GM12878 (cell line): ENCODE data around the gene EPB42. TPM values are rescaled to one million over a fixed set of nuclear protein-coding genes. Genes with fewer than 3 reads are reported as not detected.

Experiments used
- ATAC-seq: fragments of 200-7000 bp; cut with Tn5 transposase; 3 replicates; pipeline ENCODE4 v1.9.1; 2020; ENCODE audit warnings: mild to moderate bottlenecking, moderate library complexity
- BruUV-seq: library from RNA; stranded (reverse); fragments of 400-500 nt; replicated peaks from 2 replicates; lab custom pipeline; 2021; lab: Mats Ljungman, UMichigan
- CTCF ChIA-PET: fragments of 300-600 bp; sonication (Branson Sonifier 250); formaldehyde crosslinking; extraction: SDS; loops from one replicate; lab custom pipeline; 2021; ENCODE audit warnings: inconsistent platforms; lab: Yijun Ruan, JAX
- POLR2A ChIA-PET: fragments of 350-600 bp; formaldehyde crosslinking; extraction: SDS; loops from one replicate; lab custom pipeline; 2021; ENCODE audit warnings: inconsistent platforms; lab: Charles Lee
- RAD21 ChIA-PET: fragments of 300-600 bp; sonication (Branson Sonifier 250); formaldehyde crosslinking; loops from one replicate; lab custom pipeline; 2023; ENCODE audit warnings: antibody characterized with exemption; ENCODE audit not compliant: unreplicated experiment; lab: Charles Lee
- SMC1A ChIA-PET: fragments of 300-600 bp; sonication (Branson Sonifier 250); formaldehyde crosslinking; loops from one replicate; lab custom pipeline; 2023; ENCODE audit not compliant: unreplicated experiment, uncharacterized antibody; lab: Charles Lee
- DNase-seq: peaks from one replicate; pipeline ENCODE4 v3.0.0-alpha.2; 2011; ENCODE audit warnings: low read depth, low spot score
- FAIRE-seq: peaks from 3 replicates; lab custom pipeline; 2011; peaks lifted over from hg19 to GRCh38; lab: Jason Lieb, UNC
- H2AFZ ChIP-seq: 2 replicates; pipeline ENCODE4 v1.6.0; 2011; ENCODE audit warnings: low read depth, low read length, control low read depth; ENCODE audit not compliant: control insufficient read depth
- H3K27ac ChIP-seq: 2 replicates; pipeline ENCODE4 v1.5.1; 2011; ENCODE audit warnings: control low read depth; ENCODE audit not compliant: control insufficient read depth, insufficient read depth
- H3K27me3 ChIP-seq, 2 experiments: replicated peaks in 1 of 2; 2 replicates each; pipeline versions ENCODE4 v1.6.0 to v1.6.1; 2011; ENCODE audit warnings: low read length in 1 of 2; ENCODE audit not compliant: control insufficient read depth in 2 of 2, insufficient read depth in 2 of 2
- H3K36me3 ChIP-seq, 2 experiments: 2 replicates each; pipeline ENCODE4 v1.5.1; 2011; ENCODE audit warnings: low read length in 1 of 2; ENCODE audit not compliant: control insufficient read depth in 2 of 2, insufficient read depth in 2 of 2
- H3K4me1 ChIP-seq: 2 replicates; pipeline ENCODE4 v1.6.1; 2011; ENCODE audit warnings: mild to moderate bottlenecking, low read length, moderate library complexity, mixed read lengths; ENCODE audit not compliant: control insufficient read depth, insufficient read depth
- H3K4me2 ChIP-seq: 2 replicates; pipeline ENCODE4 v1.6.0; 2011; ENCODE audit warnings: control low read depth; ENCODE audit not compliant: control insufficient read depth, insufficient read depth
- H3K4me3 ChIP-seq: fragments of 200-600 bp; sonication (generic); 2 replicates; pipeline ENCODE4 v1.5.1; 2016
- H3K79me2 ChIP-seq: 2 replicates; pipeline ENCODE4 v1.6.0; 2011; ENCODE audit warnings: low read length; ENCODE audit not compliant: control insufficient read depth, insufficient read depth
- H3K9ac ChIP-seq: 2 replicates; pipeline ENCODE4 v1.8.0; 2011; ENCODE audit warnings: low read length, control low read depth, mixed read lengths; ENCODE audit not compliant: control insufficient read depth, insufficient read depth
- H3K9me3 ChIP-seq: replicated peaks from 3 replicates; pipeline ENCODE4 v1.5.1; 2011; ENCODE audit warnings: mild to moderate bottlenecking, low read length; ENCODE audit not compliant: control insufficient read depth, insufficient read depth
- H4K20me1 ChIP-seq: 2 replicates; pipeline ENCODE4 v1.6.0; 2011; ENCODE audit not compliant: control insufficient read depth, insufficient read depth
- BHLHE40 ChIP-seq, 2 experiments: fragments of 450-650 bp in 1 of 2; IDR thresholded peaks; 2 replicates each; pipeline ENCODE4 v1.6.1; 2011 to 2017; ENCODE audit warnings: low read depth in 2 of 2, borderline replicate concordance in 1 of 2, improper control_type of control experiment in 1 of 2, low read length in 1 of 2, mild to moderate bottlenecking in 1 of 2
- CREM ChIP-seq: IDR thresholded peaks from 2 replicates; pipeline ENCODE4 v1.6.1; 2014; ENCODE audit warnings: antibody characterized with exemption, low read depth
- HDGF ChIP-seq: fragments of 450-650 bp; IDR thresholded peaks from 2 replicates; pipeline ENCODE4 v1.6.1; 2016; ENCODE audit warnings: antibody characterized with exemption
- IKZF2 ChIP-seq, 2 experiments: fragments of 450-650 bp; IDR thresholded peaks; 2 replicates each; pipeline ENCODE4 v1.6.1; 2017; ENCODE audit warnings: mild to moderate bottlenecking in 2 of 2, moderate library complexity in 2 of 2
- JUNB ChIP-seq: IDR thresholded peaks from 2 replicates; pipeline ENCODE4 v1.6.1; 2016; ENCODE audit warnings: antibody characterized with exemption, mild to moderate bottlenecking
- RB1 ChIP-seq: fragments of 450-650 bp; formaldehyde crosslinking; IDR thresholded peaks from 2 replicates; pipeline ENCODE4 v1.6.1; 2017; ENCODE audit warnings: mild to moderate bottlenecking, borderline replicate concordance
- RFX5 ChIP-seq: IDR thresholded peaks from 2 replicates; pipeline ENCODE4 v1.6.1; 2011; ENCODE audit warnings: low read depth, low read length, improper control_type of control experiment
- RUNX3 ChIP-seq: IDR thresholded peaks from 2 replicates; pipeline ENCODE4 v1.6.1; 2012; ENCODE audit warnings: low read length, inconsistent platforms
- SMAD1 ChIP-seq: fragments of 450-650 bp; IDR thresholded peaks from 2 replicates; pipeline ENCODE4 v1.6.1; 2018; ENCODE audit warnings: mild to moderate bottlenecking, low read depth; ENCODE audit not compliant: partially characterized antibody
- YY1 ChIP-seq: IDR thresholded peaks from 2 replicates; pipeline ENCODE4 v1.6.1; 2011; ENCODE audit warnings: low read depth, mild to moderate bottlenecking, low read length
- WGBS: methylation state at CpG from one replicate; pipeline ENCODE4 v1.1.6; 2016; ENCODE audit warnings: low lambda C conversion rate; ENCODE audit not compliant: insufficient replicate concordance, insufficient coverage; ENCODE audit errors: missing lambda C conversion rate; 5-methylcytosine and 5-hydroxymethylcytosine counted together
- in situ Hi-C: fragments of 300-500 bp; cut with MboI; formaldehyde crosslinking; loops from 9 replicates; pipeline ENCODE4 v1.14.3; 2018; ENCODE audit warnings: mixed read lengths
- intact Hi-C: fragments of 100-400 bp; cut with micrococcal nuclease; formaldehyde crosslinking; loops from one replicate; pipeline ENCODE4 v1.14.2; 2022; ENCODE audit not compliant: unreplicated experiment
- polyA plus RNA-seq, 11 experiments: library from polyadenylated mRNA; depleted of rRNA in 4 of 11; unstranded in 6 of 11; stranded (reverse) in 5 of 11; fragments of >200 nt; fragmentation: Nextera tagmentation in 4 of 11; fragmentation: Illumina TruSeq in 1 of 11; extraction: Ambion mirVana in 4 of 11; extraction: Trizol in 1 of 11; gene quantifications; 1 replicate in 1 of 11; 2 replicates in 10 of 11; pipeline versions ENCODE4 v1.2.1 to v1.2.3, GENCODE V29; 2011 to 2016; ENCODE audit warnings: inconsistent platforms in 2 of 11, missing spikeins in 2 of 11, low read depth in 1 of 11
- total RNA-seq, 4 experiments: library from RNA; depleted of rRNA in 3 of 4; stranded (reverse); fragments of >200 nt in 3 of 4; fragmentation: Illumina TruSeq in 1 of 4; extraction: Trizol in 1 of 4; gene quantifications; 2 replicates each; pipeline versions ENCODE4 v1.2.1 to v1.2.3, GENCODE V29; 2013 to 2021
- TF ChIP-seq, protein P1 (sequence below): fragments of 450-650 bp; IDR thresholded peaks from 2 replicates; pipeline ENCODE4 v1.6.1; 2017; ENCODE audit warnings: low read depth, mild to moderate bottlenecking, moderate library complexity
- TF ChIP-seq, protein P2 (sequence below): fragments of 450-650 bp; IDR thresholded peaks from 2 replicates; pipeline ENCODE4 v1.6.1; 2017; ENCODE audit warnings: mild to moderate bottlenecking
- TF ChIP-seq, protein P3 (sequence below): fragments of 450-650 bp; IDR thresholded peaks from 2 replicates; pipeline ENCODE4 v1.6.1; 2016; ENCODE audit warnings: mild to moderate bottlenecking

EPB42 gene
- total and polyA plus RNA-seq, 10 of the 15 experiments (the other 5 are each of a cell fraction or from before 2014, with no cell fraction given) = not detected

DNA sequence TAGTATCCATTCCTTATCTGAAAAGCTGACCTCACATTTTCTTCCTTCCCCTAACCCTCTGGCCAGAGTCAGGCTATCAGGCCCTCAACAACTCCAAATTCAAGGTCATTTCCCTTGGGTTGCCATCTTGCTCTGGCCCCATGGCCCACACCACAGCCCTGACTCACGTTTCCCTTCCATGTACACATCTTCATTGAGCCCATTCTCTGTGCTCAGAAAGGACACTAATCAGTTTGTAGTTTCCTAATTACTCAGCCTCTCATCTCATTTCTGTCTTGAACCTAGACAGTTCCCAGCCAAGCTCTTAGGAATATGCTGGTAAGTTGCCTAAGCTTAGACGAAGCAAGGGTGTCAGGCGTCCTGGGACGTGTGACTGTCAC is 31.0 kb upstream of the EPB42 start:
- FAIRE-seq (no peak), ATAC-seq (peak; percentile 4; the same call in 2 of the 3 replicates), DNase-seq (peak; percentile 53)
- TF ChIP-seq BHLHE40 (IDR thresholded peaks at IDR 0.05; ENCODE audit: borderline replicate concordance in 1 of 2, low read depth in 2 of 2, low read length in 1 of 2) (peak in 1 of 2 experiments; percentile 34; a peak in 2 of 4 replicates), HDGF (0 out of 2 replicates have a peak, but pooled peaks have one; percentile 47), RUNX3 (peak; percentile 20; the same call in 1 of the 2 replicates), IKZF2 (IDR thresholded peaks at IDR 0.05) (peak; percentile 42 to 50; a peak in 3 of 4 replicates), RB1 (no peak), RFX5 (no peak), JUNB (peak; percentile 45), YY1 (peak; percentile 66; the same call in 1 of the 2 replicates), SMAD1 (no peak), CREM (0 out of 2 replicates have a peak, but pooled peaks have one; percentile 35)
- TF ChIP-seq, protein P1, sequence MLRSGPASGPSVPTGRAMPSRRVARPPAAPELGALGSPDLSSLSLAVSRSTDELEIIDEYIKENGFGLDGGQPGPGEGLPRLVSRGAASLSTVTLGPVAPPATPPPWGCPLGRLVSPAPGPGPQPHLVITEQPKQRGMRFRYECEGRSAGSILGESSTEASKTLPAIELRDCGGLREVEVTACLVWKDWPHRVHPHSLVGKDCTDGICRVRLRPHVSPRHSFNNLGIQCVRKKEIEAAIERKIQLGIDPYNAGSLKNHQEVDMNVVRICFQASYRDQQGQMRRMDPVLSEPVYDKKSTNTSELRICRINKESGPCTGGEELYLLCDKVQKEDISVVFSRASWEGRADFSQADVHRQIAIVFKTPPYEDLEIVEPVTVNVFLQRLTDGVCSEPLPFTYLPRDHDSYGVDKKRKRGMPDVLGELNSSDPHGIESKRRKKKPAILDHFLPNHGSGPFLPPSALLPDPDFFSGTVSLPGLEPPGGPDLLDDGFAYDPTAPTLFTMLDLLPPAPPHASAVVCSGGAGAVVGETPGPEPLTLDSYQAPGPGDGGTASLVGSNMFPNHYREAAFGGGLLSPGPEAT = no peak
- TF ChIP-seq, protein P2, sequence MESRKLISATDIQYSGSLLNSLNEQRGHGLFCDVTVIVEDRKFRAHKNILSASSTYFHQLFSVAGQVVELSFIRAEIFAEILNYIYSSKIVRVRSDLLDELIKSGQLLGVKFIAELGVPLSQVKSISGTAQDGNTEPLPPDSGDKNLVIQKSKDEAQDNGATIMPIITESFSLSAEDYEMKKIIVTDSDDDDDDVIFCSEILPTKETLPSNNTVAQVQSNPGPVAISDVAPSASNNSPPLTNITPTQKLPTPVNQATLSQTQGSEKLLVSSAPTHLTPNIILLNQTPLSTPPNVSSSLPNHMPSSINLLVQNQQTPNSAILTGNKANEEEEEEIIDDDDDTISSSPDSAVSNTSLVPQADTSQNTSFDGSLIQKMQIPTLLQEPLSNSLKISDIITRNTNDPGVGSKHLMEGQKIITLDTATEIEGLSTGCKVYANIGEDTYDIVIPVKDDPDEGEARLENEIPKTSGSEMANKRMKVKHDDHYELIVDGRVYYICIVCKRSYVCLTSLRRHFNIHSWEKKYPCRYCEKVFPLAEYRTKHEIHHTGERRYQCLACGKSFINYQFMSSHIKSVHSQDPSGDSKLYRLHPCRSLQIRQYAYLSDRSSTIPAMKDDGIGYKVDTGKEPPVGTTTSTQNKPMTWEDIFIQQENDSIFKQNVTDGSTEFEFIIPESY = no peak
- TF ChIP-seq, protein P3, sequence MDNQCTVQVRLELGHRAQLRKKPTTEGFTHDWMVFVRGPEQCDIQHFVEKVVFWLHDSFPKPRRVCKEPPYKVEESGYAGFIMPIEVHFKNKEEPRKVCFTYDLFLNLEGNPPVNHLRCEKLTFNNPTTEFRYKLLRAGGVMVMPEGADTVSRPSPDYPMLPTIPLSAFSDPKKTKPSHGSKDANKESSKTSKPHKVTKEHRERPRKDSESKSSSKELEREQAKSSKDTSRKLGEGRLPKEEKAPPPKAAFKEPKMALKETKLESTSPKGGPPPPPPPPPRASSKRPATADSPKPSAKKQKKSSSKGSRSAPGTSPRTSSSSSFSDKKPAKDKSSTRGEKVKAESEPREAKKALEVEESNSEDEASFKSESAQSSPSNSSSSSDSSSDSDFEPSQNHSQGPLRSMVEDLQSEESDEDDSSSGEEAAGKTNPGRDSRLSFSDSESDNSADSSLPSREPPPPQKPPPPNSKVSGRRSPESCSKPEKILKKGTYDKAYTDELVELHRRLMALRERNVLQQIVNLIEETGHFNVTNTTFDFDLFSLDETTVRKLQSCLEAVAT = no peak
- 16% methylated on average over 4 of the region's 4 CpGs for WGBS
- Histone ChIP-seq H3K4me1 (peaks cover 54% of the 10 kb centered on the region), H3K36me3 (no peaks in the 10 kb centered on the region), H3K4me3 (no peak overlapping the region), H3K4me2 (no peak overlapping the region), H3K27me3 (no peaks in the 10 kb centered on the region), H3K9ac (no peak overlapping the region), H3K9me3 (no peaks in the 10 kb centered on the region), H2AFZ (no peak overlapping the region), H3K27ac (peak overlapping the region; percentile 1; the same call in 1 of the 2 replicates), H4K20me1 (no peaks in the 10 kb centered on the region), H3K79me2 (no peaks in the 10 kb centered on the region)
- intact Hi-C loops (no loop called here), in situ Hi-C loops (no loop called here)
- BruUV-seq = no TSS peak
- RAD21 ChIA-PET = interaction anchor here (1.4 to 7.9 kb wide), 4 partner anchors 11 to 26 kb away, joined by 4 to 76 read pairs (median 24); partner anchors contain the start of gene TGM5
- POLR2A ChIA-PET = interaction anchor here (0.8 to 1.3 kb wide), 2 partner anchors 11 to 14 kb away, joined by 3 to 8 read pairs; no protein-coding TSS in a partner anchor
- CTCF ChIA-PET = interaction anchor here (1.5 to 8.9 kb wide), 4 partner anchors 11 to 25 kb away, joined by 5 to 86 read pairs (median 7); no protein-coding TSS in a partner anchor
- SMC1A ChIA-PET = interaction anchor here (1.1 to 4.9 kb wide), 11 partner anchors 9 to 59 kb away, joined by 3 to 46 read pairs (median 5); no protein-coding TSS in a partner anchor
